HG03045 (cell line): Measurements from ENCODE around the gene MYT1.

Experiments used
- ATAC-seq: cut with Tn5 transposase; IDR thresholded peaks from one replicate; pipeline ENCODE4 v1.9.1; 2021; ENCODE audit warnings: mild to moderate bottlenecking, moderate library complexity; ENCODE audit not compliant: unreplicated experiment

MYT1 gene

DNA sequence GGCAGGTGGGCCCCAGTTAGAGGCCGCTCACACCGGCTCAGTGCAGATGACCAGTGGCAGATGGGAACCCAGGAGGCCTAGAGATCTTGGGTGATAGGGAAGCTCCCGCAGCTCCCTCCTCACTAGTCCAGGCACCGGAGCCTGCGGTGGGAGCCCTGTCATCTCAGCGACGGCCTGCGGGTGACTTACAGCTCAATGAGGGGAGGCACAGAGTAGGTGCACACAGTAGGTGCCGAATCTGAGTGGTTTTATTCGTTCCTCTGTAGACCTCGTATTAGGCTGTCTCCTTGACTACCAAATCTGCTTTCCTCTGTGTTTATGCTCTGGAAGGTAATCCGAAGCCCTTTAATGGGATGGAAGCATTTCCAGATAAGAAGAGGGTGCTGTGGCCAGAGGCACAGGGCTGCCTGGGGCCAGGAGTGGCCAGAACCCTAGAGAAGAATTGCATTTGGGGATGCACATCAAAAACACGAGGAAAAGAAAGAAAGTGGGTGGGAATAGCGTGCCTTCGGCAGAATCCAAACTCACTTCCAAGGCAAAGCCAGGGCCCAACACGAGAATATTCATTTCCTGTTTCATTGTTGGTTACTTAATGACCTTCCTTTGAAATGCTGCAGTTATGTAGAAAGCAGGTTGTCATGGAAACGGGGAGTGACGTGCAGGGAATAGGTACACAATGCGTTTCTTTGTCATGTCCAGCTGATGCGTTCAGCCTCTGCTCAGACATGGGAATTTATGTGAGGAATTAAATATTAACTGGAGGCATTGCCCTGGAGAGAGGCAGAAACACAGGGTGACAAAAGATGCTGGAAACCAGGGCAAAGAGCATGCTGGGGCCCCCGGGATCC is 24.7 kb downstream of the MYT1 start:
- no peak for ATAC-seq

DNA sequence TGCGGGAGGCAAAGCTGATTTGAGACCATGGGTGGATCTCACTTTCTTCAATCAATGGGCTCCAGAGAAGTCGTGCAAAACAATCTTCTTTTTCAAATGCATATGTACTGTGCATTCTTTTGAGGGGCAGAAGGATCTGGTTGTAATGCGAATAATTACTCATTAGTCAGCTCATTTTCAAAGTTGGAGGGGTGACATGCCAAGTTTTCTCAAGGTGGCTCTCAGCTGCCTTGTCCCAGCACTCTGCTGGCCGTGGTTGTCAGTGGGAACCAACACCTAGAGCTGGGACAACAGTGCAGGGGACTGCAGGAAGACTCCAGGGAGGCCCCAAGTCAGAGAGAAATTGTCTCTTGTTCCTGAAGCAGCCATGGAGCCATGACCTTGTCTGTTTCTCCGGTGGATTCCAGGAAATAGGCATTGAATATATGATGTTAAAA is 25.3 kb downstream of the MYT1 start:
- no peak for ATAC-seq

DNA sequence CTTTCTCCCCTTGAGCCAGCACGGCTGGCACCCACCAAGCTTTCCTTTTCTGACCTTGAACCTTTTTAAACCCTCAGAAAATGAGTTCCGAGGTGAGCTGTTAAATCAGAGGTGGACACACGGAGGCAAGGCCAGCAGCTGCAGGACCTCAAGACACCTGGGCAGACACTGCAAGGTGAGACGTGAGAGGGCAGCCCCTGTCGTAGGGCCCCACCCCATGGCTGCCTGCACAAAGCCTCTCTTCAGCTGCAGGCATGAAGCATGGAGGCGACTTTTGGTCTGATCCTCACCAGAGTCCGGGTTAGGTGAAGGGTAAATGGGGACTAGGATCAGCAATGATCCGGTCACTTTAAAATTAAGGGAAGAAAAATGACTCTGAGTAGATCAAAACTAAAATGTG is 25.7 kb downstream of the MYT1 start:
- ATAC-seq: no peak

DNA sequence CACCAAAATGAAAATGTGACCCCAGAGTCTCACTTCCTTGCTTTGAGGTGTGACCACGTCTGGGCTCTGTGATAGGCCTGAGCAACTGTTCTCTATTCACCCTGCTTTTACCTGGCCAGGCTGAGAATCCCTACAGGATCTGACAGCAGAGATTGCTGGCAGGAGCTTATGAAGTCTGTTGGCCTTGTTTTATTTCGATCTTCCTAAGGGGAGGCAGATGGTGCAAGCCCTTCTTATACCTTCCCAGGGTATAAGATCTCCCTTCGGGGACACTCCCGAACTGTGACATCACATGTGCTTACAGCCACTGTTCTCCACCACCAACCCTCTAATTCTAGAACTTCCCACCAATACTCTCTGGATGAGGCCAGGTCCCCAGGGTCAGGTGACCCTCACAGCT is 26.8 kb downstream of the MYT1 start:
- ATAC-seq: no peak

DNA sequence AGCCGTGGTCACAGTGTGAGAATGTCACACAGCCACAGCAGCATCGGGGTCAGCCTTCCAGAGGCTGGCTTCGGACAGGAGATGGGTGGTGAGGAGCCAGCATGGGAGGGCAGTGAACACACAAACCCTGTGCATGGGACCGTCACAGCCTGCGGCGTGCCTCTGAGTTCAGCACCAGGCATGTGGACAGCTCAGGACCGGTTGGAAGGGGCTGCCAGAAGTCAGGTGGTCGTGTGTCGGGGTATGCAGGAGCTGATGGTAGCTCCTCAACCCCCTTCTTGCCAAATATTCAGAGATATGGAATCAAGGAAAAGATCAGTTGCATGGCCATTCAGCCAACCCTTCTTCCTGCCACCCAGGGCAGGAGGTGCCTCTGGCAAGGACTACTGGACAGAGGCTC is 28.2 kb downstream of the MYT1 start:
- no peak for ATAC-seq

DNA sequence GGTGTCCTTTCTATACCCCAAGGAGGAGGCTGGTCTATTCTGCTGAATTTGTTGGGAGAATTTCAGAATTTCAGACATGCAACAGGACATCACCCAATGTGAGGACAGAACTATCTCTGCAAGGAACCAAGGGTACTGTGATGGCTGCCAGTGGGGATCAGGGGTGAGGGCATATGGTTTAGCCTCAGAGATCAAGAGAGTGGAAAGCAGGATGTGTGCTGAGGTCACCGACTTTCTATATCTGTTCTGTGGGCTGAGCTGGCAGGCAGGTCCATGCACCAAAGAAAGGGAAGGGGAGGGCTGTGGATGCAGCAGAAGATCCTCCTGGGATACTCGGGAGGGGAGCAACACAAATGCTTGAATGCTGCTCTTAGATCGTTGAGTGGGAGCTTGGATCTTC is 28.8 kb downstream of the MYT1 start:
- ATAC-seq: no peak

DNA sequence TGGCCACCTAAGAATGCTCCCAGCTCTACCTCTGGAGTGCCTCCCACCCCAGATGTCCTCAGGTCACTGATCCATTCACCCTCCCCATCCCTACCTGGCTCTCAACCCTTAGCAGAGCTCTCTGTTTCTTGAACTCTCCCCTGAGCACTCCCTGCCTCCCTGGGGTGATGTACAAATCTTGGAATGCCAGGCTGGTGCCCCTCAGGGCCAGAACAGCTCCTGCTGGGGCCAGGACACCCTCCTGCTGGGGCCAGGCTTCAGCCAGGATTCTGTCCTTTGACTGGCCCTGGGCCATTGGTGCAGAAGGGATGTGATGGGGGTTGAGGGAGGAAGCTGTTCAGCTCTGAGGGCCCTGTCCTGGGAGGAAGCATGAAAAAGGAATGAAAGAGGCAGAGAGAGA is 30.0 kb downstream of the MYT1 start:
- no peak for ATAC-seq

DNA sequence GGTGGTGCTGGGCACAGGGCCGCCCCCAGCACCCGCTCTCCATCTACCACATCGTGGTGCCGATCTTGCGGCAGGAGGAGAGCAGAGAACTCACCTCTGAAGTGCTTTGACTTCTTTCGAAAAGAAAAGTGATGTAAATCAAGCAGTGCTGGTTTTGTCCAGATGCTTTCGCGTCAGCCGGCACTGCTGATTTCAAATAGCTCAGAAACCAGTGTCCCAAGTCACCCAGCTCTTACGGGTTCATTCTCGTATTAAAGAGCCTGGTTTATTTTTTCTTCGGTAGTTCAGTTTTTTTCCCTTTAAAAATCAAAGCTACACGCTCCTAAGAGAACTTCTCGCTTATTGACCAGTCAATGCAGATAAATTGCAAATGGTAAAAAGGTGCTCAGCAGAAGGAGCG is 32.1 kb downstream of the MYT1 start:
- ATAC-seq: no peak

DNA sequence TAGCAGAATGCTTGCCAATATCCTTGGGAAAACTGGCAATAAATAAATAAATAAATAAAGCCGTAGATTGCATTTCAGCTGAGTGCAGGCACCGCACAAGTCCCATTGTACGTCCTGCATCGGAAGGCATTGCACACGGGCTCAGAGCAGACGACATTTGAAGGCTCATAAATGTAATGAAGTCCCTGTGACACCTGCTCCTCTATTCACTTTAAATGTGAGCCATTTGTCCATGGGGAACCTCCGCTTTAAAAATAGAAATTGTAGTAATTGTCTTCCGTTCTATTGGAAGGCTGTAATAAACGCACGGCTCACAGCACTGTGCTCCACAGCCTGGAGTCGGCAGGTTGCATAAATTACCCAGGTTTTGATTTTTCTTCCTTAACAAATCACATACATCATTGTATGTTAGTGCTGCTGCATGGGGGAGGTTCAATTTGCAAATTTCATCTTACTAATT is 32.6 kb downstream of the MYT1 start:
- ATAC-seq: no peak

DNA sequence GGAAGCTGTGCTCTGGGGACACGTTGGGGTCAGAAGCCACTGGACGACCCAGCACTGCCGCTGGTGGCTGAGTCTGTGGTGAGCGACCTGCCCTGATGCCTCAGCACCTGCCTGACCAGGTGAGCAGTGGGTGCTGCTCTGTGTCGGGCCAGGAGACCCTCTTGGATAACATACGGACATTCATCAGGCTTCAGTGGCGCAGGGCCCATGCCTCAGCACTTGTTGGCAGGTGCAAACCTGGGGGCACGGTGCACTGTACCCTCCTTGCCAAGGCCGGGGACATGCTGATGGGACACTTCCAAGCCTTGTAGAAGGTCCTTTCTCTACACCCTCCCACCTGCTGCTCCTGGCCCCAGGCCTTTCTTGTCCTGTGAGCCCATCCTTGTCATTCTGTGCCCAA is 34.1 kb downstream of the MYT1 start:
- no peak for ATAC-seq

DNA sequence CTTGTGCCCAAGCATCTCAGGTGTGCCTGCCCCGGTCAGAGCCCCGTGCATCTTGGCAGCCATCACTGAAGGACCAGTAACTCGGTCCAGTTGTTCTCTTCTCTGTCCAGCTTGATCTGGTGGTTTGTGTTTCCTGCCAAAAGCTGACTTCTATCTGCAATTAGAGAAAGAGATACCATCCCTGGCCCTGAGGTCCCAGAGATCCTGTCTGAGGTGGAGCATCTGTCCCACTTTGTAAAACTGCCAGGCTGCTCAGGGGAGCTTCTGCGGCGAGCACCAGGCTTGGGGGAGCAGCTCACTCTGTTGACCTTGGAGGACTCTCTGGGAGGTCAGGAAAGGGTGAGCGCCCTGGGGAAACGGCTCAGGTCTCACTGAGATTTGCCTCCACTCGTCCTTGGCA is 35.1 kb downstream of the MYT1 start:
- no peak for ATAC-seq

DNA sequence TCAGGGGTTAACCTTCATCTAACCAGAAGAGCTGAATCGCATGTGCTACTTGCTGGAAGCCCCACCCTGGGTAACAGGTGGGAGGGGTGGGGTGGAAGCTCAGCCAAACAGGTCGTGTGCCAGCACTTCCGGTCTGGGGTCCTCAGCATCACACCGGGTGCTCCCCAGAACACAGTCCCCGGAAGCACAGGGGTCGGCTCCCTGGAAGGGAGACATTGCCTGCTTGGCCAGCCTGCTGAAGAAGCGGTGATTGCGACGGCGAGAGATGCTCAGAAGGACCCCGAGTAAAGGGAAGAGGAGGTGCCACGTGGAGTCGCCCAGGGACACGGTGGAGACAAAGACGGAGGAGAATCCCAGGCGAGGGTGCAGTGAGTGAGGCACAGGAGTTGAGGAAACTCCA is 36.5 kb downstream of the MYT1 start:
- ATAC-seq: no peak

DNA sequence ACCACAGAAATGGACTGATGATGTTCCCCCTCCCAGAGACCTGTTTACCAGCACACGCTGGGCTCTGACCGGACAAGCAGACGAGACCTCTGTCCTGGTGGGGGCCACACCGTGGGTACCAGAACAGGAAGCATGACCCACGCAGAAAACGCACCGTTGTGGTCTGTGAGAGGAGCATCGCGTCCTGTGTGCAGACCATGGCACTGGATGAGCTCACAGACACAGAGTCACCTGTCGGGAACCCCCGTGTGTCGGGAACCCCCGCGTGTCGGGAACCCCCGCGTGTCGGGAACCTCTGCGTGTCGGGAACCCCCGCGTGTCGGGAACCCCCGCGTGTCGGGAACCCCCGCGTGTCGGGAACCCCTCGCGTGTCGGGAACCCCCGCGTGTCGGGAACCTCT is 37.4 kb downstream of the MYT1 start:
- ATAC-seq: no peak

DNA sequence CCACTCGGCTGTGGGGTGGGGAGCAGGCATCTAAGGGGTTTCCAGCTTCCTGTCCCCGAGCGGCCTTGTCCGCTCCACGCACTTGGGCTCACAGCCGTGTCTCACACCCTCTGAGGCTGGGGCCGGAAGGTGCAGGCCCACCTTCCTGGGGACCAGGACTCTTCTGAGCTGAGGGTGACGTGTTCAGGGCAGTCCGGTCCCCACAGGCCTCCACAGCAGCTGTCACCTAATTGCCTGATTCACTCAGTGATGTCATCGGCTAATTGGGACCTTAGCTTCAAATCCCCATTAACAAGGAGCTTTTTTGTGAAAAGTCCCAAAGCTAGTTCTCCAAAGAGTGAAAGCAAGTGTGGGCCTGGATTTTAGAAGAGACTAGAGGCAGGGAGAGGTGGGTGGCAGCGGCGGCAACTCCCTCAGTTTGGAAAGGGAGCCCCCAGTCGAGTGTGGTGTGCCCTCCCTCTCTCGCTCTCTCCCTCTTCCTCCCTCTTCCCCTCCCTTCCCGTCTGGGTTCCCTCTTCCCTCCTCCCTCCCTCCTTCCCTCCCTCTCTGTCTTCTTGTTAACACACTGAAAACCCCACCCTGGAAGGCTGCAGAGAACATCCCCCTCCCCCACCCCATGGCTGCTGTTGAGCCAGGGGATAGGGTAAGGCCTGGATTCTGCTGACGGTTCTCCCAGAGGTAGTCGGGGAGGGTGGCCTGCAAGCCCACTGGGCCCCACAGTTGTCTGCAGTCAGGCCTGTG is 39.0 kb downstream of the MYT1 start:
- ATAC-seq: no peak

DNA sequence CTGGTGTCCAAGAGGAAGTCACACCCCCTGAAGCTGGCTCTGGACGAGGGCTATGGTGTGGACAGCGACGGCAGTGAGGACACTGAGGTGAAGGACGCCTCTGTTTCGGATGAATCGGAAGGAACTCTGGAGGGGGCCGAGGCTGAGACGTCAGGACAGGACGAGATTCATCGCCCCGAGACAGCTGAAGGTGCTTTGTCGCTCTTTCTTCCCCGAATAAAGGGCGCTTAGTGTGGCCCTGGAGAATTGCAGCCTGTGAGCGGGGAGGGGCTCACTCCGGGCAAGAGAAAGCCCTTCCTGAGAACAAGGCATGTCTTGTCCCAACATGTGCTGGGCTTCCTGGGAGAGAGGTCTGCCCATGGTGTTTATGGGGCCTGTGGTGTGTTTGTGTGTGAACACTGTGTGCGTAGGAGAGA is 41.4 kb downstream of the MYT1 start:
- no peak for ATAC-seq

DNA sequence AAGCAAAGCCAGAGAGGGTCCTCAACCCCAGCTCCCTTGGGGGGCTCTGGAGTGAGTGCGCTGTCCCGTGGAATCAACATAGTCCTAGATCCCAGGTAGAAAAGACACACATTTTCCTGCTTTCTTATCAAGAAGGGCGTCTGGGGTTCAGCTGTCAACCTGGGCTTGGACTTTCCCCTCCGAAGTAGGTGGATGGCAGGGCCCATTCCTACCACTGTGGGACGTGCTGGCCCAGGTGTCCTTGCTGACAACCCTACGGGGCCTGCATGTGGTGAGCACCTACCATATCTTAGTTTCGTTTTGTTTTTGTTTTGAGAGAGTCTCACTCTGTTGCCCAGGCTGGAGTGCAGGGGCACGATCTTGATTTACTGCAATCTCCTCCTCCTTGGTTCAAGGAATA is 42.4 kb downstream of the MYT1 start:
- ATAC-seq: no peak

DNA sequence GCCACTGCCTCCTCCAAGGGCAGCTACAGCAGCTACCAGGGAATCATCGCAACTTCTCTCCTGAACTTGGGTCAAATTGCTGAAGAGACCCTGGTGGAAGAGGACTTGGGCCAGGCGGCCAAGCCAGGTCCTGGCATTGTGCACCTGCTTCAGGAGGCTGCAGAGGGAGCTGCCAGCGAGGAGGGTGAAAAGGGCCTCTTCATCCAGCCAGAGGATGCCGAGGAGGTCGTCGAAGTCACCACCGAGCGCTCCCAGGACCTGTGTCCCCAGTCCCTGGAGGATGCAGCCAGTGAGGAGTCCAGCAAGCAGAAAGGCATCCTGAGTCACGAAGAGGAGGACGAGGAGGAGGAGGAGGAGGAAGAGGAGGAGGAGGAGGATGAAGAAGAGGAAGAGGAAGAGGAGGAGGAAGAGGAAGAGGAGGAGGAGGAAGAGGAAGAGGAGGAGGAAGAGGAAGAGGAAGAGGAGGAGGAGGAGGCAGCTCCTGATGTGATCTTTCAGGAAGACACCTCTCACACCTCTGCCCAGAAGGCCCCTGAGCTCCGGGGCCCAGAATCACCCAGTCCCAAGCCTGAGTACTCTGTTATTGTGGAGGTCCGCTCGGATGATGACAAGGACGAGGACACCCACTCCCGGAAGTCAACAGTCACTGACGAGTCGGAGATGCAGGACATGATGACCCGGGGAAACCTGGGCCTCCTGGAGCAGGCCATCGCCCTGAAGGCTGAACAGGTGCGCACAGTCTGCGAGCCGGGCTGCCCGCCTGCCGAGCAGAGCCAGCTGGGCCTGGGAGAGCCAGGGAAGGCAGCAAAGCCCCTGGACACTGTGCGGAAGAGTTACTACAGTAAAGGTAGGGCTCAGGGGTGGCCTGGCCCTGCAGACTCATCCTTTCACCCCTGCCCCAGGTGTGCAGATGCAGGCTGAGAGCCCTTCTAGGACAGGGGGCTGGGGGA is 43.7 kb downstream of the MYT1 start:
- no peak for ATAC-seq

DNA sequence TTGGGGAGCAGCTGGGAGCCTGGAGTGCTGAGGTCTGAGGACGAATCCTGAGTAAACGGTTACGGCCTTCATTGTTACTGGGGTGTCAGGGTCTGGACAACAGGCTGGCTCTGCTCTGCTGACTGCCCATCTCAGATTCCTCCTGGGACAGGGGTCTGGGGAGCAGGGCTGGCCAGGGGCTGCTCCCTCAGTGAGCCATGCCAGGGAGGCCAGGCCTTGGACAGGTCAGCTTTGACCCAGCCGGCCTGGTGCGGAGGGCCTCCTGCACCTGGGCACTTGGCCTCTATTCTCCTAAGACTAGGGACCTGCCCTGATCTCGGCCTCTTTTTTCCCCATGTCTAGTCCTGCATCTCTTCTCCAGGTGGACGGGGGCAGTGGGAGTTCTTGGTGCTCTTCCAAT is 44.9 kb downstream of the MYT1 start:
- no peak for ATAC-seq

DNA sequence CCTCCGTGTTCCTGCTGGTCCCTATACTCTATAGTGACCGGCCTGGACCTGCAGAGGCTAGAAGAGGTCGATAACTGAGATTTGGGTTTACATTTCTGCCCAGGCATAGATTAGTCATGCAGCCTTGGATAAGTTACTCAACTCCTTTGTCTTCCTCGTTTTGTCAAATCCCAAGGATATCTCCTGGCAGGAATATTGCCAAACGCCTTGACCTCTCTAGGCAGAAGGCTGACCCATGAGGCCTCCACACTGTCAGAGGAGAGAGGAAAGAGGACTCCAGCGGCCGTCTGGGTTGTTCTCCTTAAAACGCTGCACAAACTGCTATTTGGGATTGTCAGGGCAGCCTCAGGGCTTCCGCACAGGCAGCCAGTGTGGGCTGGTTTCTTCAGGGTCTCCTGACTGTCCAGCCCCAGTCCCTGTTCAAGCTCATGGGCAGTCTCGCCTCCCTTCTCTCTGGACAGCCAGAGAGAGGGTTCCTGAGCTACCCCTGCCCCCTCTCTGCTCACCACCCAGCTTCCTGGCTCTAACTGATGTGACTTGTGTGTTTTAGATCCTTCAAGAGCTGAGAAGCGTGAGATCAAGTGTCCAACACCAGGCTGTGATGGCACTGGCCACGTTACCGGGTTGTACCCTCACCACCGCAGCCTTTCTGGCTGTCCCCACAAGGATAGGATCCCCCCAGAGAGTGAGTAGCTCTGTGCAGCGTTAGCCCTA is 46.6 kb downstream of the MYT1 start:
- ATAC-seq: no peak

DNA sequence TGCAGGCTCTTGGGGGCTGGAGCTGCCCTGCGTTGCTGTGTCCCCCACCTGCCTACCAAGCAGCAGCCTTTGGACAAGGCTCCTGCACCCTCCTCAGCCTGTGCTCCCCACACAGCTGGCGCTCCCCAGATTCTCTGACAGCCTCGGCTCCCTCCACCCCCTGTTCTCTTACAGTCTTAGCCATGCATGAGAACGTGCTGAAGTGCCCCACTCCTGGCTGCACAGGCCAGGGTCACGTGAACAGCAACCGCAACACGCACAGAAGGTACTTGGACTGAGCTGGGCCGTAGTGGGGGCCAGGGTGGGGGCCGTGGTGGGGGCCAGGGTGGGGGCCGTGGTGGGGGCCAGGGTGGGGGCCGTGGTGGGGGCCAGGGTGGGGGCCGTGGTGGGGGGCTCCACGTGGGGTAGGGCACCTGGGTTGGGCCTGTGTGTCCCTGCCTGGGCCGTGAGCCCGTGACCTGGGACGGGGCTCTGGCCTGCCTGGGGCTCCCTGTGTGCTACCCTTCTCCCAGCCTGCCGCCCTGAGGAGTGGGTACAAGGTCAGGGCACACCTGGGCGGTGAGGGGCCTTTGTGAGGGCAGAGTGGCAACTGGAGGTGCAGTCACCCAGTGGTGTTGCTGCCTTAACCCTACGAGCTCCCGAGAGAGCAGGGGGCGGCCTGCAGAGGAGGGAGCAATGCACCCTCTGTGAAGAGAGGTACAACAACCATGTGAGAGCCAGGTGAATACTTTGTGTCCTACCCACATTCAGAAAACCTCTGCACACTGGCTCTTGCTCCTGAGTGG is 47.8 kb downstream of the MYT1 start:
- no peak for ATAC-seq
